ENCODE results near the gene RARB. TPM values are rescaled to one million over a fixed set of nuclear protein-coding genes. Genes with fewer than 3 reads are reported as not detected.

RARB gene
- 0.80 and 0.94 TPM in 2 replicates for total RNA-seq (2014; rRNA removed; shearing (Covaris generic))

DNA sequence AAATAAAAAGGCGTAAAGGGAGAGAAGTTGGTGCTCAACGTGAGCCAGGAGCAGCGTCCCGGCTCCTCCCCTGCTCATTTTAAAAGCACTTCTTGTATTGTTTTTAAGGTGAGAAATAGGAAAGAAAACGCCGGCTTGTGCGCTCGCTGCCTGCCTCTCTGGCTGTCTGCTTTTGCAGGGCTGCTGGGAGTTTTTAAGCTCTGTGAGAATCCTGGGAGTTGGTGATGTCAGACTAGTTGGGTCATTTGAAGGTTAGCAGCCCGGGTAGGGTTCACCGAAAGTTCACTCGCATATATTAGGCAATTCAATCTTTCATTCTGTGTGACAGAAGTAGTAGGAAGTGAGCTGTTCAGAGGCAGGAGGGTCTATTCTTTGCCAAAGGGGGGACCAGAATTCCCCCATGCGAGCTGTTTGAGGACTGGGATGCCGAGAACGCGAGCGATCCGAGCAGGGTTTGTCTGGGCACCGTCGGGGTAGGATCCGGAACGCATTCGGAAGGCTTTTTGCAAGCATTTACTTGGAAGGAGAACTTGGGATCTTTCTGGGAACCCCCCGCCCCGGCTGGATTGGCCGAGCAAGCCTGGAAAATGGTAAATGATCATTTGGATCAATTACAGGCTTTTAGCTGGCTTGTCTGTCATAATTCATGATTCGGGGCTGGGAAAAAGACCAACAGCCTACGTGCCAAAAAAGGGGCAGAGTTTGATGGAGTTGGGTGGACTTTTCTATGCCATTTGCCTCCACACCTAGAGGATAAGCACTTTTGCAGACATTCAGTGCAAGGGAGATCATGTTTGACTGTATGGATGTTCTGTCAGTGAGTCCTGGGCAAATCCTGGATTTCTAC is at the start of gene RARB:
Gene RARB, plus strand, starts transcription at position 322 of the 847 bp plus-strand sequence. Its CDS starts 469 bp downstream, at position 791.

Small RNA genes lying within 50 kb of the gene (small RNA-seq; reads per million reads assigned to genes)
- gene RF01161 (2.8 reads per million, percentile 79 among the genes with 10 or more reads in this experiment), gene RF02271 (not detected)

Other genes starting within 250 kb of the RARB start
- gene TOP2B, start 236.6 kb downstream of the RARB start, total RNA-seq (2014; rRNA removed; shearing (Covaris generic)) = 80.1 and 87.8 TPM in 2 replicates

All from A375 (cell line).